T-helper 22 cell (primary cell): Measurements from ENCODE around the gene NARF.

Experiments used
- DNase-seq: peaks from one replicate; pipeline ENCODE4 v3.0.0-alpha.2; 2020; ENCODE audit warnings: low read depth

The NARF gene

GRCh38 chr17:82477934-82478333, 19.4 kb downstream of the NARF start:
- DNase-seq = no peak

GRCh38 chr17:82479602-82480001, 21.1 kb downstream of the NARF start:
- no peak for DNase-seq

DNA sequence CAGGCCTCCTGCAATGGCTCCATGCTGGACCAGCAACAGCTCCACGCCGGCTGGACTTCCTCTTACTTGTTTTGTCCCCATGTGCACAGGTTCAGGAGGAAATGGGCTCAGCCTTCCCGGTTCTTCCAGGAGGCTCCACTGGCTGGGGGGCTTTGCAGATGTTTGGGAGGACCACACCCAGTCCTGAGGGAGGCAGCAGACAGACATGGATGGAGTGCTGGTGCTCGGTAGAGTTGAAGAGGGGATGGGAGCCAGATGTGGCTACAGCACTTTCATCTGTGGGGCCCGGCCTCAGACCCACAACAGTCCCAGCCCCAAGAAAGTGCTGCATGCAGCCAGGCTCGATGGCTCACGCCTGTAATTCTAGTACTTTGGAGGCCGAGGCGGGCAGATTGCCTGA, 21.8 kb downstream of the NARF start:
- no peak for DNase-seq

DNA sequence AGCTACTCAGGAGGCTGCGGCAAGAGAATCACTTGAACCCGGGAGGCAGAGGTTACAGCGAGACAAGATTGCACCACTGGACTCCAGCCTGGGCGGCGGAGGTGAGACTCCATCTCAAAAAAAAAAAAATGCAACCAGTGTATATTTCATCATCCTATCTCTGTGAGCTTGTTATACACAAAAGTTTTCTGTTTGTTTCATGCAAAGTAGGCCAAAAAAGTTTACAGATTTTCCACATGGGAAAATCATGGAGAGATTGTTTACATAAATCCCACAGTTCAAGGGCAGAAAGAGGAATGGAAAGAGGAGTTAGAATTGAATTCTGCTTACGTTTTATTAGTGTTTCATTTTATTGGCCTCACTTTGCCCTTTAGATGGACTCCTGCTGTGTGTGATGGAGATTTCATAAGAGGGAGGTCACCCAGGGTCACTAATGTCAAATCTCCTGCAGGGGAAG, 24.7 kb downstream of the NARF start:
- no peak for DNase-seq

DNA sequence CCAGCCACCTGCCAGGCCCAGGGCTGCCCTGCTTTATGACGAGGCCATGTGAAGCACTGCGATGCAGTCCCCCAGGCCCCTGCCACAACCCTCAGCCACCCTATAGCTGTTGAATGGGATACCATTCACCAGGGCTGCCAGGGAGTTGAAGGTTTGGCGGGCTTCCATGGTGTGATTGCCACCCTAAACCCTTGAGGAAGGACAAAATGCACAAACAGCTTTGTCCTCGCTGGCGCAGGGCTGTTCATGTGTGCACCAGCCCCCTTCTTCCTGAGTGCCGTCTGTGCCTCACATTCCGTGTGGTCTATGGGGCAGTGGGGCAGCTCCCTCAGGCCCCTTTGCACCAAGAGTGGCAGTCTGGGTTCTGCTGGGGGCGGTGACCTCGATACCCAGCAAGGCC, 25.3 kb downstream of the NARF start:
- no peak for DNase-seq

DNA sequence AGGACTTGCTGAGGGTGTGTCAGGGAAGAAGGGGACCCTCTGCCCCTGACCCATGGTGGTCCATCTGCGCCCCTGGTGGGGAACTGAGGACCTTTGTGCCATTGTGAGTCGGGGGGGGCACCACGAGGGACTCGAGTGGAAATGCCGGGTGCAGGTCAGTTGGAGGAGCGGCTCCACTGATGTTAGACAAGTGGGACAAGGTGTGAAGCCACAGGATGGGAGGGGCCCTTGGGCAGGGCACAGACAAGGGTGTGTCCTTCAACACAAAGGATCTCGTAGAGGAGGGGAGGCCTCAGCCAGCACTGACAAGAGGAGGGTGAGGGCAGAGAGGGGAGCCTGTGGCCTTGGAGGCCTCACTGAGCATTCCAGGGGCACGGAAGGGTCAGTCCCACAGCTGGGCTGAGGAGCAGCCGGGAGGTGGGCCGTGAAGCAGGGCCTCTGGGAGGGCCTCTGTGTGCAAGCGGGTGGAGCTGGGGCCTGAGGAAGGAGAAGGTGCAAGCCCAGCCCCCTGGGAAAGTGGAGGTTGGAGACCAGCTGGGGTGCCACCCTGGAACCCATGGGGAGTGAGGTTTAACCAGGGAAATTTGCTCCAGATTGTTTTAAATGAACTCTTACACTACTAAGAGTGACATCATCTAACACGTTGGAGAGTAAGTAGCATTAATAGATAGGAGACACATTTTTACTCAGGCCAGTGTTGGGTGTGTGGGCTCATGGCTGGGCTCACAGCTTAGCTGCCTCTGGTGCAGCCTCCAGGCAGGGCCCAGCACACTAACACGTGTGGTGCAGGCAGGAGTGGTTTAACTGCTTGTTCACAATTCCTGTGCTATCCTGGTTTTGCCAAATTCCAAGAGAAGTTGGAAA, 27.9 kb downstream of the NARF start:
- no peak for DNase-seq

DNA sequence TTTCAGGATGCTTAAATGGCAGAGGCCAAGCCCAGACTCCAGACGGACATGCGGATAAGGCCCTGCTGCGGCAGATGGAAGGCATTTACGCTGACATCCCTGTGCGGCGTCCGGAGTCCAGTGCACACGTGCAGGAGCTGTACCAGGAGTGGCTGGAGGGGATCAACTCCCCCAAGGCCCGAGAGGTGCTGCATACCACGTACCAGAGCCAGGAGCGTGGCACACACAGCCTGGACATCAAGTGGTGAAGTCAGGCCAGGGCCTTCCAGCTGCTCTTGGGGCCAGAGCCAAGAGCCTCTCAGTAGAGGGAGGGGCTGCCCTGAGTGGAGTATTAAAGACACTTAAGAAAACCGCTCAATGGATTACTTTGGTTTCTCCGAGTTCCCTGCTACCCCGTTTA, 29.4 kb downstream of the NARF start:
- DNase-seq = no peak

DNA sequence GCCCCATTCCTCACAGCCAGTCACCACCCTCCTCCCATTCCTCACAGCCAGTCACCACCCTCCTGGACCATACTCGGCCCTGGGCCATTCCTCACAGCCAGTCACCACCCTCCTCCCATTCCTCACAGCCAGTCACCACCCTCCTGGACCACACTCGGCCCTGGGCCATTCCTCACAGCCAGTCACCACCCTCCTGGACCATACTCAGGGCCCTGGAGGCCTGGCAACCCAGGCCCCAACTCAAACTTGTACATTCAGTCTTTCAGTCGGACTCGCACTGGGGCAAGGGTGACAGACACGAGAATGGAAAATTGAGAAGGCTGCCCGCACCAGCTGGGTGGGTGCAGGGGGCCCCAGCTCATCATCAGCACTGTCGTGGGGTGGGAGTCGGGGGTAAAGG, 30.6 kb downstream of the NARF start:
- DNase-seq = no peak

DNA sequence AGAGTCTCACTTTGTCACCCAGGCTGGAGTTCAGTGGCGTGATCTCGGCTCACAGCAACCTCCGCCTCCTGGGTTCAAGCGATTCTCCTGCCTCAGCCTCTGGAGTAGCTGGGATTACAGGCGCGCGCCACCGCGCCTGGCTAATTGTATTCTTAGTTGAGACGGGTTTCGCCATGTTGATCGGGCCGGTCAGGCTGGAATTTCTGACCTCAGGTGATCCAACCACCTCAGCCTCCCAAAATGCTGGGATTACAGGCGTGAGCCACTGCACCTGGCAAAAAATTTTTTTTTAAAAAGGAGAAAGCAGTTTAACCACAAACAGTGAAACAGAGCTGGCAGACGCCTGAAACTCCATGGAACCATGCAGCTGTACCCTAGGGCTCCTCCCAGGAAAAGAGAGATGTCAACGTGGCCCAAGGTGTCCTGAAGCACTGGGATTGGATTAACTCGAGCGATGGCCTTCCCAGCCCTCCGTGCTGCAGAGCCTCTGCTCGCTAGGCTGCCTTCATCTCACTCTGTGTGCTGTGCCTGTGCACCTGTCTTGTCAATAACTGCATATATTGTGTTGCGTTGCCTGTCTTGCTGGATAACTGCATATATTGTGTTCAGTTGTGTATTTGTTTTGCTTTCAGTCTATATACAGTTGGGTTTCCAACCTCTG, 31.4 kb downstream of the NARF start:
- no peak for DNase-seq

DNA sequence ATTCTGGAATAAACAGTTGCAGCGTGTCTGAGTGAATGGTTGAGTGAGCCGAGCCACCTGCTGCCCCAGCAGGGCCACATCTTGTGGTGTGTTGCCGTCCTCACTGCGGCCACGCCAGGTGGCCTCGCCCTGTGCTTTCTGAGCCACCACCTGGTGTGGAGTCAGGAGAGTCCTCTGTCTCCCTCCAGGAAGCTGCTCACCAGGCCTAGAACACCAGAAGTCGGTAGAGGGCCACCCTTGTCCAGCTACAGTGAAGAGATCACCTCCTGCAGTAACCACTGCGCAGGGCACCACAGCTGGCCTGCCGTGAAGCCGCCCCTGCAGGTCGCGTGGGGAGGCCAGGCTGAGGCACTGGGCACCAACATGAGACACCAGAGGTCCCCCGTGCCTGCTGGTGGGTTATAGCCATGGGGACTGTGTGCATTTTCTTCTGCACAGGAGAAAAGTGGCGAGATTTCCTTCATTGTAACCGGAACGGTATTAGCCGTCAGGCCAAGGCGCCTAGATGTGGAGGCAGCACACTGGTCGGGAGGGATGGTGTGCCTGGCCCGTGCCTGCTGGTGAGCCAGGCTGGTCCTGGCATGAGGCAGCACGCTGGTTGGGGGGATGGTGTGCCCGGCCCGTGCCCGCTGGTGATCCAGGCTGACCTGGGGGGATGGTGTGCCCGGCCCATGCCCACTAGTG, 32.1 kb downstream of the NARF start:
- DNase-seq = no peak

DNA sequence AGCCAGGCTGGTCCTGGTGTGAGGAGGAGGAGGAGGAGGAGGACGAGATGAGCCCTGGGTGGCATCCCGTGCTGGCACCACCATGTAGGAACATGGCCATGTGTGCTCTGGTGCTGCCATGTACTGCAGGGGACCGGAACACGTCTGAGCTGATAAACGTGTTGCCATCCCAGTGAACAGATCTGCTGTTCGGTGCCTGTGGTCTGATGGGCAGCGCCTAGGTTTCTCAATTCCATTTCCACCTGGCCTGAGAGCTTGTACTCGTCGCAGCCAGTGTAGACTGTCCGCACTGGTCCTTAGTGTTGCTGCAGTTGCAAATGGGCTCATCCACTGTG, 32.6 kb downstream of the NARF start:
- no peak for DNase-seq

DNA sequence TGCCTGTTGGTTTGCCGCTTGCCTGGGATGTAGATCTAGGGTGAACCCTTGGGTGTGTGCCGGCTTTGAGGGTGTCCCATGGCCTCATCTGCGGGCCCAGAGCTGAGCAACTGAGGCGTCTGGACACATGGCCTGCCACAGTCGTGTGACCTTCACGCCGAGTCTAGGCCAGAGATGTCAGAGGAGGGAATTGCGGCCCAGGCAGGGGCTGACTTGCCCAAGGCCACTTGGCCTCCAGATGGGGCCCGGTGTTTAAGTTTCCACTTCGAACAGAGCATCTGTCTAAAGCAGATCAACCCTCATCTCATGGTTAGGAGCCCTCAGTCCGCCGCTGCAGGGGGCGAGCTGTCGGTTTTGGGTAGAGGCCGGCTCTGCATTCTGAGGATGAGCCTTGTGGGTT, 33.0 kb downstream of the NARF start:
- DNase-seq = no peak

DNA sequence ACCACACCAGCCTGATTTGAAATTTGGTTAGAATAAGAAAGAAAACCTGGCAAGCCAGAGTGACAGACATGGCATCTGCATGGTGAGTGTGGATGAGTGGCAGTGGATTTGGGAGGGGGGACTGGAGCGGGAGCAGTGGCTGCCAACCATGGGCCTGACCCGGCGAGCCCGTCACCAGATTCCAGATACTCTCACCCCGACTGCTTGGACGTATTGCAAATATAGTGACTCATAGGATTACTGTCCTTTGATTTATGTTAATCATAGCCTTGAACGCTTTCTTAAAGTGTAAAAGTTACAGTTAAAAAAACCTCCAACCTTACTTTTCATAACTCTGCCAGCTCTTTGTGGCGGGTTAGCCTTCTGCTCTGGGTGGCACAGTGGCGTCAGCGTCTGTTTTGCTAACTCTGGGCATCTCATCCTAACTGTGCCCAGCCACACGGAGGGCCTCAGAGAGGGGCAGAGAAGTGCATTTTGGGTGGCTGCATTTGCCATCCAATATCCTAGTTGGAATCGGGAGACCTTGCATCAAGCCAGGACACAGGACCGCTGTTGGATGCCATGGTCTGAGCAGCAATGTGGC, 34.2 kb downstream of the NARF start:
- no peak for DNase-seq

GRCh38 chr17:82493226-82493781, 34.8 kb downstream of the NARF start:
- no peak for DNase-seq

GRCh38 chr17:82494236-82495055, 35.9 kb downstream of the NARF start:
- DNase-seq = peak; percentile 66

DNA sequence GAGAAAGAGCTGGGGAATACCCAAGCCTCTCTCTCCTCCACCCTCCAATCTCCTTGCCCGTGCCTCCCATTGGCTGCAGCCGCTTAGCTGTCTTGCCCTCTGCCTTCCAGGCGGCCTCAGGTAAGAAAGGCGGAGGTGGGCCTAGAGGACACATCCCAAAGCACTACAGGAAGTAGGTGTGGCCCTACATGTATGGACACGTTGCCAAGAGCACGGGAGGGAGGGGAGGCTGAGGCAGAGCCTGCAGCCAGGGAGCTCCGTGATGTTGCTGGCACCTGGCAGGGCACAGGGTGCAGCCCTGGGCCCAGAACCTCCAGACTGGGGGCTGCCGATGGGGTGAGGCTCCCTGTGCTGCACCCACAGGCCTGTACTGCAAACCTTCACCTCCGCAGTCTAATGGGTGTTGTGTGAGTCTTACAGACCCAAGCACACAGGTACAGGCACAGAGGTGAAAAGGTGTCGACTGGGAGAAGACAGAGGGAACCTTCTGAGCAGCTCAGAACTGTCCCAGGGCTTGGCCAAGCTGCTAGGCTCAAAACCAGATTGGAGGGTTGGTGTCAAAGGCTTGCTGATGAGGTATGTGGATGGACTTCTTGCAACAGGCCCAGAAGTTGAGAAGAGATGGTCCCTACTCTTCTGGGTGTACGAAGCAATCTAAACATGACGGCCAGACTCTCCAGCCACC, 37.4 kb downstream of the NARF start:
- no peak for DNase-seq

DNA sequence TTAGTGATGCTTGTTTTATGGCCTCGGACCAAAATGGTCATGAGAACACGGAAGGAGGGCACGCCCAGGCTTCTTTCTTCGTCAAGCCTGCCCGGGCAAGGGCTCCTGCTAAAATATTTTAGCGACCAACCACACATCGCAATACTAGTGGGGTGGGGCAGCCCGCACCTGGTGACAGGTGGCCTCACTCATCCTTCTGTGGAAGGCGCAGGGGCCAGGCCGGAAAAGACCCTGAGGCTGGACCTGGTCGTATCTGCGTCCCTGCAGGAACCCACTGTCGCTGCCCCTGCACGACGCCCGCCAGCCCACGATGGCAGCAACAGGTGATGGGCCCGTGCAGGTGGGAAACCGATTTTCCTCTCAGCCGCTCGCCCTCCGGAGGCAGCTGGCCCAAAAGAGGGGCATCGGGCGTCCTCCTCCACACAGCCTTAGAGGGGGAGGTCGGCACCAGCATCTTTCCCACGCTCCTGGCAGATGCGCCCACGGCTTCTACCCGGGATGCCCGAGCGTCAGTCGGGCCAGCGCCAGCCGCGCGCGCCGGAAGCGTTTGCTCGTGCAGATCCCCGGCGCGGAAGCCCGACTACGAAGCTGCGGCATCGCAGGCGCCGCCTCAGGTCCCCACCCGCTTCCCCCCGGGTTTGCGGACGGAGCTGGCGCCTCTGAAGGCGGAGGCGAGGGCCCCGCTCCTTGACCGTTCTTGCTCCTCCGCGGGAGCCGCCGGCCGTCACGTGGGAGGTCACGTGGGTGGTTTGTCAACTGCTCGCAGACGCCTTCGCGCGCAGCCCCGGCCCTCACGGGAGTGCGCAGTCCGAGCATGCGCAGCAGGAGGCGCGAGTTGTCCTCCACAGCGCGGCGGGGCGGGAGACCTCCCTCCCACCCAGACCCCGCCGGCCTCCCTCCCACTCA, 38.2 kb downstream of the NARF start:
- DNase-seq = peak; percentile 85

DNA sequence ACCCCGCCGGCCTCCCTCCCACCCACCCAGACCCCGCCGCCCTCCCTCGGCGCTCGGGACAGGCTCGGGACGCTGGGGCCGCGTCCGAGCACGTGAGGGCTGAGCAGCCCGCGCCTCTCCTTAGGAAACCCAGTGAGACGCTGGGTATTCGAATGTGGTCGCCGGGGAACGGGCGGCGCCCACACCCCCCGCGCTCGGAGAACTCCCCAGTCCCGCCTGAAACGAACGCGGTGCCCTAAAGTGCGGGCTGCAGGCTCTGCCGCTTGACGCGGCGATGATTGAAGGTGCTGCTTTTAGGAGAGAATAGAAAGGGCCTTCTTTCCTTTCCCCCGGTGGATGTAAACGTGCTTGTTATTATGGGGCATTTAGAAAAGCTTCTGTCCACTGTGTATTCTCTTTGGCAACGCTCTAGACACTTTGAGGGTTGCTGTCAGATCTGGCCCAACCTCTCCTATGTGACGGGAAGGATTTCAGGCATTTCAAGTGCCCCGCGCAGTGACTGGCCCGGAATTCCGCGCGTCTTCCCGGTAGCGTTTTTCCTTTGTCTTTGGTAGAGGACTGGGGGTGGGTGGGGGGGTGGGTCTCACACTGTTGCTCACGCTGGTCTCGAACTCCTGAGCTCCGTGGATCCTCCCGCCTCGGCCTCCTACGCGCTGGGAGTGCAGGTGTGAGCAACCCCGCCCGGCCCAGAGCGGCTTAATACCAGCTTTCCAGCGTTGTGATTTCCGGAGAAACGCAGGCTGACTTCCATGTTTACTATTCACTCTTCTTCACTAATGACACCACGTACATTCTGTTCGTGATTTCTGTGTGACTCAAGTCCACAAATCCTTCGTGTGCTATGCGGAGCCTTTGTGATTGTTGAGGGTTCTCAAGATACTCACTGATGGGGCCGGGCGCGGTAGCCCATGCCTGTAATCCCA, 39.2 kb downstream of the NARF start:
- peak; percentile 43 for DNase-seq

- no peak for DNase-seq
Measured at GRCh38 chr17:82502207-82502606, 43.7 kb downstream of the NARF start.
